ENCODE data around the gene TOLLIP. TPM values are rescaled to one million over a fixed set of nuclear protein-coding genes. Genes with fewer than 3 reads are reported as not detected.

TOLLIP gene
- total RNA-seq, 4 donors from 2014 or later = 114 to 167 (median 129) TPM

- TF ChIP-seq CTCF (IDR thresholded peaks at IDR 0.05) (no peak), POLR2A (IDR thresholded peaks at IDR 0.05) (no peak)
- H3K4me3 ChIP-seq (ENCODE audit: low read depth, poor library complexity, severe bottlenecking) = no peak overlapping the region
- DNase-seq (ENCODE audit: low spot score in 2 of 2) = no peak
- WGBS, 2 donors = 50 to 69% methylated on average over 10 of the region's 10 CpGs
- intact Hi-C loops (cut with DNase I; ENCODE audit: low total_unique reads) = no loop called here
Measured at GRCh38 chr11:1335264-1335810, 25.9 kb upstream of the TOLLIP start.

- TF ChIP-seq CTCF (IDR thresholded peaks at IDR 0.05) (no peak), POLR2A (IDR thresholded peaks at IDR 0.05) (no peak)
- intact Hi-C loops (cut with DNase I; ENCODE audit: low total_unique reads) = no loop called here
- no peak overlapping the region for H3K4me3 ChIP-seq (ENCODE audit: low read depth, poor library complexity, severe bottlenecking)
- DNase-seq (ENCODE audit: low spot score in 2 of 2) = no peak
- WGBS, 2 donors = 95 to 96% methylated on average over 10 of the region's 10 CpGs
Measured at GRCh38 chr11:1333860-1334259, 24.4 kb upstream of the TOLLIP start.

- TF ChIP-seq POLR2A (IDR thresholded peaks at IDR 0.05) (no peak), CTCF (IDR thresholded peaks at IDR 0.05) (no peak)
- DNase-seq (ENCODE audit: low spot score in 2 of 2) = no peak
- WGBS, 2 donors = 78 to 93% methylated on average over 8 to 10 of the region's 10 CpGs
- no peak overlapping the region for H3K4me3 ChIP-seq (ENCODE audit: low read depth, poor library complexity, severe bottlenecking)
- intact Hi-C loops (cut with DNase I; ENCODE audit: low total_unique reads) = no loop called here
Measured at GRCh38 chr11:1333091-1333772, 23.8 kb upstream of the TOLLIP start.

GRCh38 chr11:1330473-1330872 is 21.0 kb upstream of the TOLLIP start:
- intact Hi-C loops (cut with DNase I; ENCODE audit: low total_unique reads) = no loop called here
- 83 to 91% methylated on average over 6 of the region's 6 CpGs for WGBS, 2 donors
- TF ChIP-seq CTCF (IDR thresholded peaks at IDR 0.05) (no peak), POLR2A (IDR thresholded peaks at IDR 0.05) (no peak)
- H3K4me3 ChIP-seq (ENCODE audit: low read depth, poor library complexity, severe bottlenecking) = no peak overlapping the region
- DNase-seq (ENCODE audit: low spot score in 2 of 2) = no peak

- H3K4me3 ChIP-seq (ENCODE audit: low read depth, poor library complexity, severe bottlenecking) = no peak overlapping the region
- no peak for DNase-seq (ENCODE audit: low spot score in 2 of 2)
- 64 to 82% methylated on average over 4 of the region's 4 CpGs for WGBS, 2 donors
Measured at GRCh38 chr11:1327064-1327460, 17.6 kb upstream of the TOLLIP start.

More at GRCh38 chr11:1327064-1327460, 17.6 kb upstream of the TOLLIP start:
- intact Hi-C loops (cut with DNase I; ENCODE audit: low total_unique reads) = no loop called here
- TF ChIP-seq CTCF (IDR thresholded peaks at IDR 0.05) (no peak), POLR2A (IDR thresholded peaks at IDR 0.05) (no peak)
